Fibroblast of pulmonary artery (primary cell): ENCODE data around the gene PPP2R1B.

Source experiments
- DNase-seq: peaks from one replicate; pipeline ENCODE4 v3.0.0-alpha.2; 2010; ENCODE audit warnings: low read depth
- H3K4me3 ChIP-seq: replicated peaks from 2 replicates; pipeline ENCODE4 v1.5.1; 2011; ENCODE audit warnings: low read depth, mild to moderate bottlenecking, control low read depth, low read length, moderate library complexity
- TF ChIP-seq, protein P1 (sequence below): IDR thresholded peaks from 2 replicates; pipeline ENCODE4 v1.5.1; 2011; ENCODE audit warnings: mild to moderate bottlenecking, control low read depth, low read length, inconsistent platforms; ENCODE audit errors: missing control alignments

Gene PPP2R1B

GRCh38 chr11:111808834-111809233 is 42.6 kb upstream of the PPP2R1B start:
- DNase-seq = no peak
- TF ChIP-seq, protein P1, sequence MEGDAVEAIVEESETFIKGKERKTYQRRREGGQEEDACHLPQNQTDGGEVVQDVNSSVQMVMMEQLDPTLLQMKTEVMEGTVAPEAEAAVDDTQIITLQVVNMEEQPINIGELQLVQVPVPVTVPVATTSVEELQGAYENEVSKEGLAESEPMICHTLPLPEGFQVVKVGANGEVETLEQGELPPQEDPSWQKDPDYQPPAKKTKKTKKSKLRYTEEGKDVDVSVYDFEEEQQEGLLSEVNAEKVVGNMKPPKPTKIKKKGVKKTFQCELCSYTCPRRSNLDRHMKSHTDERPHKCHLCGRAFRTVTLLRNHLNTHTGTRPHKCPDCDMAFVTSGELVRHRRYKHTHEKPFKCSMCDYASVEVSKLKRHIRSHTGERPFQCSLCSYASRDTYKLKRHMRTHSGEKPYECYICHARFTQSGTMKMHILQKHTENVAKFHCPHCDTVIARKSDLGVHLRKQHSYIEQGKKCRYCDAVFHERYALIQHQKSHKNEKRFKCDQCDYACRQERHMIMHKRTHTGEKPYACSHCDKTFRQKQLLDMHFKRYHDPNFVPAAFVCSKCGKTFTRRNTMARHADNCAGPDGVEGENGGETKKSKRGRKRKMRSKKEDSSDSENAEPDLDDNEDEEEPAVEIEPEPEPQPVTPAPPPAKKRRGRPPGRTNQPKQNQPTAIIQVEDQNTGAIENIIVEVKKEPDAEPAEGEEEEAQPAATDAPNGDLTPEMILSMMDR = no peak
- no peak overlapping the region for H3K4me3 ChIP-seq

GRCh38 chr11:111808063-111808588 is 41.9 kb upstream of the PPP2R1B start:
- DNase-seq = no peak
- TF ChIP-seq, protein P1 = no peak
- H3K4me3 ChIP-seq = no peak overlapping the region

- TF ChIP-seq, protein P1 = no peak
- no peak overlapping the region for H3K4me3 ChIP-seq
- DNase-seq = no peak
These were observed 40.9 kb upstream of the PPP2R1B start for GRCh38 chr11:111807076-111807475.

DNA sequence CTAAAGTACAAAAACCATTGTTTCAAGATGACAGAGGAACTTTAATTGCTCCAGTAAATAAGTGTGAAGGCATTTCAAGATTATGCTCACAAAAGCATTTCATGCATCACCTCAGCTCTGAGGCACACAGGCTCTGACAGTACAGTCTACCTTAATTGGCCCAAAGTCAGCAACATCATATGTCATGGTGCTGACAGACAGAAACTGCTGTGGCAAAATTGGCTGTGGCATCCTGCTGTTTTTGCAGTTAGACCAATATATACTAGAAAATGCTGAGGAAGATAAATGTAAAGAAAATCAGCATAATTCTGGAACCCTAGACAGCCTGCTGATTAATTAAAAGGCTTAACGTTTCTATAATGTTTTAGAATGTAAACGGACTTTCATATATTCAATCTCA is 34.9 kb upstream of the PPP2R1B start:
- no peak overlapping the region for H3K4me3 ChIP-seq
- no peak for DNase-seq
- TF ChIP-seq, protein P1 = no peak

GRCh38 chr11:111798279-111798678 is 32.1 kb upstream of the PPP2R1B start:
- no peak for DNase-seq
- TF ChIP-seq, protein P1 = no peak

GRCh38 chr11:111797145-111797581 is 31.0 kb upstream of the PPP2R1B start:
- TF ChIP-seq, protein P1 = no peak
- peak; percentile 62 for DNase-seq
- H3K4me3 ChIP-seq = no peak overlapping the region

More at GRCh38 chr11:111798279-111798678, 32.1 kb upstream of the PPP2R1B start:
- H3K4me3 ChIP-seq = no peak overlapping the region

- no peak for DNase-seq
- no peak overlapping the region for H3K4me3 ChIP-seq
- TF ChIP-seq, protein P1 = no peak
These were observed 30.5 kb upstream of the PPP2R1B start for GRCh38 chr11:111796696-111797095.
